ENCODE results near the gene TOP2A.
"Not testable (repeated sequence)": the region's sequence is repeated elsewhere in the genome, so short reads cannot be mapped to it uniquely, and the experiment has no call there.

TOP2A gene

GRCh38 chr17:40375786-40376185 is 41.9 kb downstream of the TOP2A start:
- not testable (repeated sequence) for DNase-seq (ENCODE audit: low read depth)

DNA sequence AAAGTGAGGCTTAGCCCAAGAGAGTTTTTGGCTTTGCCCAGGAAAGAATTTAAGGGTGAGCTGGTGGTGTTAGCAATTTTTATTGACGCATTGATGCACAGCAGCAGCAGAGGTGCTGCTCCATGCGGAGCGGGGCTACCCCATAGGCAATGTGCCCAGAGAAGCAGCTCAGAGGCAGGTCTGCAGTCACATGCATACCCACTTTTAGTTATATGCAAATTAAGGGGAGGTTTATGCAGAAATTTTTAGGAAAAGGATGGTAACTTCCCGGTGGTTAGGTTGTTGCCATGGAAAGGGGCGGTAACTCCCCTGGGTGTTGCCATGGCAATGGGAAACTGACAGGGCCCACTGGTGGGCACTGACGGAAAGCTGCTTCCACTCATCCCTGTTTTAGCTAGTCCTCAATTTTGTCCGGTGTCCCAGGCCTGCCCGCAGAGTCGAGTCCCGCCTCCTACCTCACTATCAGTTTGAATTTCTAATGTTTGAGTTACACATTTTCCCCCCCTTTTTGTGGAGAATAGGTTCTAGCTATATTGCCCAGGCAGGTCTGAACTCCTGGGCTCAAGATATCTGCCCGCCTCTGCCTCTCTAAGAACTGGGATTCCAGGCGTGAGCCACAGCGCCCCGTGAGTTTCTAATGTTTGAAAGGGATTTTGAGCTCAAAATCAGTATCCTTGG is 42.7 kb downstream of the TOP2A start:
- DNase-seq (ENCODE audit: low read depth): no peak

- DNase-seq (ENCODE audit: low read depth): no peak
Observed at GRCh38 chr17:40373999-40374398, 43.7 kb downstream of the TOP2A start.

DNA sequence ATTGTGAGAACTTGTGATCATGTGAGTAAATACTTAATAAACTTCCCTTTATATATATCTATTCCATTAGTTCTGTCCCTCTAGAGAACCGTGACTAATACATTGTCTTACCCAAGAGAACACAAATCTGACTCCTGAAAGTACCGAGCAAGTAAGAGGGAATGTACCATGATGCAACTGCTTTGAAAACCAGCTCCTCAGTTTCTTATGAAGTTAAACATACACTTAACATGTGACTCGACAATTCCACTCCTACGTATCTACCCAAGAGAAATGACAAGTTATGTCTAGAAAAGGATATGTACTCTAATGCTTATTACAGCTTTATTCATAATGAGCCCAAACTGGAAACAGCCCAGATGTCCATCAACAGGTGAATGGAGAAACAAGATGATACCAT is 44.4 kb downstream of the TOP2A start:
- no peak for DNase-seq (ENCODE audit: low read depth)

DNA sequence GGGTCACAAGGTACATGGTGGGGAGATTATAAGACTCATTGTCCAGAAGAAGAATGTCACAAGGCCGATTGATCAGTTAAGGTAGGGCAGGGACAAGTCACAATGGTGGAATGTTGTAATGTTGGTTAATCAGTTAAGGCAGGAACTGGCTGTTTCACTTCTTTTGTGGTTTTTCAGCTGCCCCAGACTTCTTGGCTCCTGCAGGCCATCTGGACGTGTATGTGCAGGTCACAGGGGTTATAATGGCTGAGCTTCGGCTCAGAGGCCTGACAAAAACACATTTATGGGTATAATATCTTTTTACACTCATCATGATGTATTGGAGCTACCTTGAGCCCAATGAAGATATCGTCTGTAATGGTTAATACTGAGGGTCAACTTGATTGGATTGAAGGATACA is 45.1 kb downstream of the TOP2A start:
- not testable (repeated sequence) for DNase-seq (ENCODE audit: low read depth)

DNA sequence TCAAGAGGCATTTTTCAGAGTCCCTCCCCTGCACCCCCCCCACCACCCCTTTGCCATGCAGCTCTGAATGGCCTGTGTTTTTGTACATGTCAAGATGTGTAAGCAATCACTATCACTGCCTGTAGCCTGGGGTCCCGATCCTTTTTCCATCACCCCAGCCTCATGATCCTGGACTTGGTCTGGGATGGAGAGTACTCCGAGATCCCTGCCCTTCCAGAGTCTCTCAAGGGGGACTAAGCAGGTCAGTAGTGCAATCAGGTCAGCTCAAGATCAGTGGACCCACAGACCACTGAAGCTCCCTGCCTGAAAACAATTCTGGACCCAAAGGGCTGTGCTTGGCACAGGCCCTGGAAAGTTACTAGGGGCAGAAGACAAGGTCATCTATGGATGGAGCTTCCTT is 45.7 kb downstream of the TOP2A start:
- no peak for DNase-seq (ENCODE audit: low read depth)

DNA sequence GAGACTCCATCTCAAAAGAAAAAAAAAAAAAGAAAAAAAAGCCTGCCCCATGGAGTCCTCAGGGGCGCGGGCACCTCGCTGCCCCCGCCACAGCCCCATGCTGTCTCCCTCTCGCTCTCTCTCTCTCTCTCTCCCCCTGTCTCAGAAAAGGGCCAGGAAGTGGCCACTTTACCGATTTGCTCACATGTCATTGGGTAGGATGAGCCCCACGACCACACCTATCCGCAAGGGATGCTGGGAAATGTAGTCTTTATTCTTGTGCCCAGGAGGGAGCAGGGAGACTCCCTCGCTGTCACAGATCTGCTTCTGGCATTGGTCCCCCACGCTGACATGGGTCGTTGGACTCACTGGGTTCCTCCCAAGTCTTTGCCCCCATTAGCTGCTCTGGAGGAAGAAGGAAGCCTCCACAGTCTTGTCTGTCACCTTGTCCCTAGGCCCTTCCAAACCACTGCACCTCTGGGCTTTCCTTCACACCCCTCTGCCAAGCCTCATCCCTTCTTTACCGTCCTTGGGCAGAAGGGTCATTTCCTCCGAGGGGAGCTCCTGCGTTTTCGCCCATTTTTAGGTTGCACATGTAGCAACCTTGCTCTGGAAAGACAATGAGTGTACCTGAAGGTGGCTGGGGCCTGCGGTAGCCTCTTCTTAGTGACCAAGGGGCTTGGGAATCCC is 46.3 kb downstream of the TOP2A start:
- no peak for DNase-seq (ENCODE audit: low read depth)

- no peak for DNase-seq (ENCODE audit: low read depth)
Observed at GRCh38 chr17:40369923-40370322, 47.8 kb downstream of the TOP2A start.

DNA sequence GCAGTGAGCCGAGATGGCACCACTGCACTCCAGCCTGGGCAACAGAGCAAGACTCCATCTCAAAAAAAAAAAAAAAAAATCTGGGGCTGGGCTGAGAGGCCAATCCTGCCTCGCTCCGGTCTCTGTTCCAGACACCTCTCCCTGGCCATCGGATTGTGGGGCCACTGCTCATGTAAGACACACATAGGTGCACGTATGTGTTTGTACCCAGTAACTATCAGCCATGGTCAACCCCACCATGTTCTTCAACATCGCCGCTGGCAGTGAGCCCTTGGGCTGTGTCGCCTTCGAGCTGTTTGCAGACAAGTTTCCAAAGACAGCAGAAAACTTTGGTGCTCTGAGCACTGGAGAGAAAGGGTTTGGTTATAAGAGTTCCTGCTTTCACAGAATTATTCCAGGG is 50.0 kb downstream of the TOP2A start:
- DNase-seq (ENCODE audit: low read depth): not testable (repeated sequence)

DNA sequence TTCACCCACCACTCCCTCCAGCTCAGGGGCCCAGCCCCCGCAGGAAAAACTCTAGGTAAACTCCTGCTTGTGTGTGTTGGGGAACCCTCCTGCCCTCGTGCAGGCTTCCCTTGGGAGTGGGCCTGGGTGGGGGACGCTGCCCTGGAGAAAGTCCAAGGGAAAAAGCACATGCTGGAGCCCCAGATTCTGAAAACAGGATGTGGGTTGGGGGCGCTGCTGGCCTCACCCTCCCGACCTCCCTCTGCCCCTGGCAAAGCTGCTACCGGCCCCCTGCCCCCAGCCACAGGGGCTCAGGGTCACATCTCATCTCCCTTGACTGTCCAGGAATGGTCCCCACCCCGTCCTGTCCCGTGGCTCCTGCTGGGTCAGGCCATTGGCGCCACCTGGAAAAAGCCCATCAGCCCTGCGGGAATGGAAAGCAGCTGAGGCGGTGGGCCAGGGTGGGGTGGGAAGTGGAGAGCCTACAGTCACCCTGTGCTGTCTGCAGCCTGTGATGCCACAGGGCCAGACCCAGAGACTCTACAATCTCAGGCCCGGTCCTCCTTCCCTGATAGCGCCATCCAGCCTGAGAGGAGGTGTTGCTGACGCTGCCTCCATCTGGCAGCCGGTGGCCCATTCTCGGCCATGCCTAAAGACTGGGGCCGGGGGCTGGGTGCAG is 50.7 kb downstream of the TOP2A start:
- DNase-seq (ENCODE audit: low read depth): no peak

GRCh38 chr17:40366076-40366860 is 51.4 kb downstream of the TOP2A start:
- DNase-seq (ENCODE audit: low read depth): no peak

GRCh38 chr17:40364906-40365305 is 52.8 kb downstream of the TOP2A start:
- DNase-seq (ENCODE audit: low read depth): no peak

GRCh38 chr17:40364121-40364861 is 53.4 kb downstream of the TOP2A start, which contains the start of gene GJD3:
GJD3 (minus strand) TSS chr17:40364737; CDS start chr17:40363815, 922 bp downstream.
- DNase-seq (ENCODE audit: low read depth): no peak

DNA sequence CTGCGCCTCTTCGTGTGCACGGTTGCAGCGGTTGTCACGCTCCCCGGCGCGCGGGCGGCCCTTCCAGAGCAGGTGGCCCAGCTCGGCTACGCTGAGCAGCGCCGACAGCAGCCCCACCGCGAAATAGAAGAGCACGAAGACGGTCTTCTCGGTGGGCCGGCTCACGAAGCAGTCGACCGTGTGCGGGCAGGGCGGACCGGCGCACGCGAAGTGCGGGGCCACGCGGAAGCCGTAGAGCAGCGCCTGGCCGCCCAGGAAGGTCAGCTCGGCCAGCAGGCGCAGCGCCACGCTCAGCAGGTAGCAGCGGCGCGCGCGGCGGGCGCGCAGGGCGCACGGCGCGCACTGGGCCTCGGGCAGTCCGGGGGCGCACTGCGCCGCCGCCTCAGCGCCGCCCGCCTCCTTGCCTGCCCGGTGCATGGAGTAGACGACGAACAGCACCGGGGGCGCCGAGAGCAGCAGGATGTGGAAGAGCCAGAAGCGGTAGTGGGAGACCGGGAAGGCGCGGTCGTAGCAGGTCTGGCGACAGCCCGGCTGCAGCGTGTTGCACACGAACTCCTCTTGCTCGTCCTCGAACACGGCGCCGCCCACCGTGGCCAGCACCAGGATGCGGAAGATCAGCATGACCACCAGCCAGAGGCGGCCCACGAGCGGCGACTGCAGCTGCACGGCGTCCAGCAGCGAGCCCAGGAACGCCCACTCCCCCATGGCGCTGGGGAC is 54.4 kb downstream of the TOP2A start:
- DNase-seq (ENCODE audit: low read depth): no peak

- DNase-seq (ENCODE audit: low read depth): peak; percentile 53
Observed at GRCh38 chr17:40362696-40363110, 55.0 kb downstream of the TOP2A start.

DNA sequence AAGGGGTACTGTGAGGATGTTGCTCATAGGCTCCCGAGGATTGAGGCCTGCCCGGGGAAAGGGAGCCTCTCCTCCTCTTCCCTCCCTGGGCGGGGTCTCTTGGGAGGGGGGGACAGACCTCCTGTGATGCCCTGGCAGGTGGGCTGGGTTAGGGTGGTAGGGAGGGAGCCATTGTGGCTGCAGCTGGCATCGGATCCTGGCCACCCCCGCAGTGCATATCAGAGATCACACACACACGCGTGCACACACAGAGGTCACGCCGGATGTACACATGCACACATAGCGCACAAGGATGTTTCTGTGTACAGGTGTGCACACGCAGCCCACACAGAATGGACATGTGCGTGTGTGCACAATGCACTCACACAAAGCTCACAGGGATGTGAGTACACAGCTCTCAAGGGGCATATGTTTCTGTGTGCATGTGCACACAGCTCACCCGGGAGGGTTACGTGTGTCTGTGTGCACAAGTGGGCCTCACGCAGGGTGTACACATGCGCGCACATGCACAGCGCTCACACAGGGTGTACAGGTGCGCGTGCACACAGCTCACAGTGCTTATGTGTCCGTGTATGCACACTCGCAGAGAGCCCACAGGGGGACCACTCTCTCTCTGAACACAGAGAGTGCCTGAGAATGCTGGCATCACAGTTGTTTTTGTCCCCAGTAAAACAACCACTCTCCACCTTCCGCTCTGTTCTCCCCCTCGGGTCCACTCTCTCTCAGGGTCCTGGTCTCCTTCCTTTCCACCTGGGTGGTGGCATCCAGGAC is 55.6 kb downstream of the TOP2A start:
- no peak for DNase-seq (ENCODE audit: low read depth)

DNA sequence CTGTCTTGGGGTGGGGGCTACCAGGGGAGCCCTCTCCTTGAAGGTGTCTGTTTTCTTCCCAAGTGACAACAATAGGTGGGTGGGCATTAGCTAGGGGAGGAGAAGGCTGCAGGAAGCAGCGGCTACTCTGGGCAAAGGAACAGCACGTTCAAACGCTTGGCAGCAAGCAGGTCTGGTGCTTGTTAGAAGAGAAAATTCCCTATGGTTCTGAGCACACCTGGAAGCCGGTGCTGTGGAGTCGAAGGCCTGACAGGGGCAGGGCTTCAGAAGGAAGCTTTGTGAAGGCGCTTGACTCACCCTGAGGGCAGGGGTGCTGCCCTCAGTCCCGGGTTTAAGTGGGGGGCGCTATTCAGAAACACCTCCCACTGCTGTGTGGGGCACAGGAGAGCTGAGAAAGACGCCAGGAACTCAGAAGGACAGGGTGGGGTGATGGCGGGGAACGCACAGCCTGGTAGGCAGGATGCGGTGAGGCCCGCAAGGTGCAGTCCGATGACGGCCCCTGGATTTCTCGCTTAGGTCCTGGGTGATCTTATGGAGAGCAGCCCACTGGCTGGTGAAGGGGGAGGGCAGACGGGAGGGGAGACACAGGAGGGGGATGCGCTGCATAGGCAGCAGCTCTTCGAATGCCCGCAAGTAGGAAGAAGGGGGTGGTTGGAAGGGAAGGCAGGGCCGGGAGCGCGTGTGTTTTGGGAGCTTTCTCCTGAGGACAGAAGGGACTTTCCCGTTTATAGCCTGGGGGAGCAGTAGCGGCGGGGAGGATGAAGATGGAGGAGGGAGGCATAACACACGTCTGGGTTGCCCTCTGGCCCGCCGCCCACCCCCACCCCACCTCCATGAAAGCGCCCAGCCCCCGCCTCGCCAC is 56.4 kb downstream of the TOP2A start:
- DNase-seq (ENCODE audit: low read depth): no peak

GRCh38 chr17:40360091-40360490 is 57.6 kb downstream of the TOP2A start:
- DNase-seq (ENCODE audit: low read depth): no peak

GRCh38 chr17:40358323-40359038 is 59.2 kb downstream of the TOP2A start:
- DNase-seq (ENCODE audit: low read depth): peak; percentile 89

Measured in stimulated activated CD8-positive, alpha-beta memory T cell treated with anti-CD3 and anti-CD28 coated beads, Interleukin-12 subunit alpha, Interleukin-12 subunit beta, amount 100 ng/mL, for 1 hour (primary cell).